Caco-2 (cell line): ENCODE data around the gene KIF1A. TPM values are rescaled to one million over a fixed set of nuclear protein-coding genes. Genes with fewer than 3 reads are reported as not detected.

Experiments
- BruUV-seq: library from RNA; stranded (reverse); fragments of 400-500 nt; replicated peaks from 2 replicates; lab custom pipeline; 2021; lab: Mats Ljungman, UMichigan
- CTCF ChIA-PET: fragments of 300-600 bp; sonication (Branson Sonifier 250); formaldehyde crosslinking; loops from one replicate; lab custom pipeline; 2022; ENCODE audit warnings: antibody characterized with exemption; lab: Charles Lee
- POLR2A ChIA-PET: fragments of 300-600 bp; sonication (Branson Sonifier 250); formaldehyde crosslinking; loops from one replicate; lab custom pipeline; 2022; ENCODE audit warnings: antibody characterized with exemption; lab: Charles Lee
- DNase-seq, 2 experiments: peaks; one replicate each; pipeline versions ENCODE4 v3.0.0 to v3.0.0-alpha.2; 2020 to 2022
- H3K27me3 ChIP-seq: replicated peaks from 2 replicates; pipeline ENCODE4 v1.6.0; 2011; ENCODE audit warnings: low read length; ENCODE audit not compliant: control insufficient read depth, insufficient read depth
- H3K36me3 ChIP-seq: 2 replicates; pipeline ENCODE4 v1.5.1; 2011; ENCODE audit warnings: low read length; ENCODE audit not compliant: control insufficient read depth, insufficient read depth
- H3K4me1 ChIP-seq: fragments of 250-450 bp; sonication (Bioruptor Pico); 2 replicates; pipeline ENCODE4 v1.5.1; 2020; ENCODE audit warnings: mild to moderate bottlenecking
- H3K4me3 ChIP-seq: 2 replicates; pipeline ENCODE4 v1.5.1; 2011; ENCODE audit warnings: low read depth, mild to moderate bottlenecking, control low read depth, low read length
- H3K9me3 ChIP-seq: fragments of 250-450 bp; sonication (Bioruptor Pico); 2 replicates; pipeline ENCODE4 v1.5.1; 2020; ENCODE audit warnings: mild to moderate bottlenecking, moderate library complexity
- H3K27ac Mint-ChIP-seq: one replicate; pipeline ENCODE4 v1.8.0; 2022; ENCODE audit warnings: mixed read lengths; ENCODE audit not compliant: unreplicated experiment
- H3K27me3 Mint-ChIP-seq: one replicate; pipeline ENCODE4 v1.8.0; 2022; ENCODE audit warnings: mixed read lengths; ENCODE audit not compliant: insufficient read depth, unreplicated experiment
- H3K36me3 Mint-ChIP-seq: one replicate; pipeline ENCODE4 v1.8.0; 2022; ENCODE audit warnings: mild to moderate bottlenecking, mixed read lengths; ENCODE audit not compliant: insufficient read depth, unreplicated experiment
- H3K4me1 Mint-ChIP-seq: one replicate; pipeline ENCODE4 v1.8.0; 2022; ENCODE audit warnings: low read depth, mixed read lengths; ENCODE audit not compliant: unreplicated experiment
- H3K4me3 Mint-ChIP-seq: one replicate; pipeline ENCODE4 v1.8.0; 2022; ENCODE audit warnings: mild to moderate bottlenecking, moderate library complexity, mixed read lengths; ENCODE audit not compliant: unreplicated experiment
- H3K9me3 Mint-ChIP-seq: one replicate; pipeline ENCODE4 v1.8.0; 2022; ENCODE audit warnings: mixed read lengths; ENCODE audit not compliant: unreplicated experiment
- CTCF ChIP-seq, 2 experiments: fragments of 200-600 bp in 1 of 2; IDR thresholded peaks; 1 replicate in 1 of 2; 2 replicates in 1 of 2; pipeline versions ENCODE4 v1.5.1 to v1.8.0; 2011 to 2022; ENCODE audit warnings: antibody characterized with exemption in 1 of 2, control low read depth in 1 of 2, inconsistent platforms in 1 of 2, low read depth in 1 of 2, low read length in 1 of 2, mild to moderate bottlenecking in 1 of 2, moderate library complexity in 1 of 2; ENCODE audit not compliant: insufficient read depth in 1 of 2, severe bottlenecking in 1 of 2, unreplicated experiment in 1 of 2
- intact Hi-C: fragments of 100-400 bp; cut with micrococcal nuclease; formaldehyde crosslinking; loops from one replicate; pipeline ENCODE4 v1.10.0; 2022; ENCODE audit not compliant: unreplicated experiment
- total RNA-seq: library from RNA; stranded (reverse); gene quantifications from 2 replicates; pipeline ENCODE4 v1.2.3, GENCODE V29; 2022

Gene KIF1A
- total RNA-seq, 1 experiment from 2014 or later = 33.1 TPM

GRCh38 chr2:240814280-240814679 is 5.7 kb downstream of the KIF1A start:
- 0 out of 2 replicates have a peak, but pooled peaks cover 3% of the 10 kb centered on the region for H3K9me3 ChIP-seq
- BruUV-seq = no TSS peak
- POLR2A ChIA-PET = no interaction called here
- H3K27me3 ChIP-seq = no peaks in the 10 kb centered on the region
- no peak for DNase-seq
- peaks cover 5% of the 10 kb centered on the region for H3K36me3 Mint-ChIP-seq
- H3K4me3 ChIP-seq = no peak overlapping the region
- no peak overlapping the region for H3K4me3 Mint-ChIP-seq
- H3K27ac Mint-ChIP-seq = no peak overlapping the region
- no peak for TF ChIP-seq CTCF (IDR thresholded peaks at IDR 0.05; ENCODE audit: insufficient read depth in 1 of 2, low read depth in 1 of 2, low read length in 1 of 2, severe bottlenecking in 1 of 2, unreplicated experiment in 1 of 2)
- H3K36me3 ChIP-seq = no peaks in the 10 kb centered on the region
- H3K4me1 ChIP-seq = no peaks in the 10 kb centered on the region
- CTCF ChIA-PET = no interaction called here
- no peaks in the 10 kb centered on the region for H3K4me1 Mint-ChIP-seq
- H3K27me3 Mint-ChIP-seq = no peaks in the 10 kb centered on the region
- intact Hi-C loops = no loop called here
- peaks cover 8% of the 10 kb centered on the region for H3K9me3 Mint-ChIP-seq

- Histone ChIP-seq H3K9me3 (0 out of 2 replicates have a peak, but pooled peaks cover 3% of the 10 kb centered on the region), H3K36me3 (no peaks in the 10 kb centered on the region), H3K27me3 (no peaks in the 10 kb centered on the region), H3K4me3 (no peak overlapping the region), H3K4me1 (no peaks in the 10 kb centered on the region)
- DNase-seq = no peak
- ChIA-PET POLR2A (no interaction called here), CTCF (no interaction called here)
- Mint-ChIP-seq H3K9me3 (peaks cover 8% of the 10 kb centered on the region), H3K36me3 (peaks cover 5% of the 10 kb centered on the region), H3K4me1 (no peaks in the 10 kb centered on the region), H3K27me3 (no peaks in the 10 kb centered on the region), H3K27ac (no peak overlapping the region), H3K4me3 (no peak overlapping the region)
- intact Hi-C loops = no loop called here
- BruUV-seq = no TSS peak
- TF ChIP-seq CTCF (IDR thresholded peaks at IDR 0.05; ENCODE audit: insufficient read depth in 1 of 2, low read depth in 1 of 2, low read length in 1 of 2, severe bottlenecking in 1 of 2, unreplicated experiment in 1 of 2) = no peak
Observed at GRCh38 chr2:240813231-240813921, 6.6 kb downstream of the KIF1A start.

GRCh38 chr2:240812721-240813120 is 7.3 kb downstream of the KIF1A start:
- H3K4me3 ChIP-seq = no peak overlapping the region
- H3K9me3 Mint-ChIP-seq = peaks cover 8% of the 10 kb centered on the region
- intact Hi-C loops = no loop called here
- no peak for TF ChIP-seq CTCF (IDR thresholded peaks at IDR 0.05; ENCODE audit: insufficient read depth in 1 of 2, low read depth in 1 of 2, low read length in 1 of 2, severe bottlenecking in 1 of 2, unreplicated experiment in 1 of 2)
- H3K36me3 Mint-ChIP-seq = peaks cover 5% of the 10 kb centered on the region
- no peaks in the 10 kb centered on the region for H3K4me1 ChIP-seq
- POLR2A ChIA-PET = no interaction called here
- H3K9me3 ChIP-seq = 0 out of 2 replicates have a peak, but pooled peaks cover 3% of the 10 kb centered on the region
- H3K4me3 Mint-ChIP-seq = no peak overlapping the region
- CTCF ChIA-PET = no interaction called here
- H3K27me3 ChIP-seq = no peaks in the 10 kb centered on the region
- DNase-seq = no peak
- H3K27ac Mint-ChIP-seq = no peak overlapping the region
- no peaks in the 10 kb centered on the region for H3K36me3 ChIP-seq
- BruUV-seq = no TSS peak
- H3K27me3 Mint-ChIP-seq = no peaks in the 10 kb centered on the region
- H3K4me1 Mint-ChIP-seq = no peaks in the 10 kb centered on the region
